GM19324 (cell line): ENCODE data around the gene SLC2A4.
"Not testable (repeated sequence)": the region's sequence is repeated elsewhere in the genome, so short reads cannot be mapped to it uniquely, and the experiment has no call there.

Experiments
- ATAC-seq: cut with Tn5 transposase; IDR thresholded peaks from one replicate; pipeline ENCODE4 v1.9.1; 2021; ENCODE audit warnings: mild to moderate bottlenecking, moderate library complexity; ENCODE audit not compliant: unreplicated experiment, low FRiP score

The SLC2A4 gene

GRCh38 chr17:7318121-7318860 lies 36.8 kb downstream of the SLC2A4 start:
- ATAC-seq: no peak

DNA sequence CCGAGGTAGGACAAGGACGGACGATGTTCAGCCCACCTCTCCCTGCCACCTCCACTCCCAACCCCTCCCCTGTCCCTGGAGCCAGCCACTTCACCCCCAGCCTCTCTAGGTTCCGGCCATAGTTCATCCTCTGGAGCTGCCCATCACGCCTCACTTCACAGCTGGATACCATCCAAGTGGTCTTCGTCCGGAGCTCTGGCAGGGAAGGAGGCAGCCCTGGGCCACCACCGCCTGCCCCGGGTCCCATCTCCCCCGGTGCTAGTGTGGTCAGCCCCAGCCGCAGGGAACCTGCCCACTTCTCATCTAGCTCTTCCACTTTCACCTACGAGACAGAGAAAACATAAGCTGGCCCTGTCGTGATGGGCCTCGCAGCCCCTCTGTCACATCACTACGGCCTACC lies 39.9 kb downstream of the SLC2A4 start:
- no peak for ATAC-seq

GRCh38 chr17:7322520-7323194 lies 41.1 kb downstream of the SLC2A4 start:
- ATAC-seq: no peak

DNA sequence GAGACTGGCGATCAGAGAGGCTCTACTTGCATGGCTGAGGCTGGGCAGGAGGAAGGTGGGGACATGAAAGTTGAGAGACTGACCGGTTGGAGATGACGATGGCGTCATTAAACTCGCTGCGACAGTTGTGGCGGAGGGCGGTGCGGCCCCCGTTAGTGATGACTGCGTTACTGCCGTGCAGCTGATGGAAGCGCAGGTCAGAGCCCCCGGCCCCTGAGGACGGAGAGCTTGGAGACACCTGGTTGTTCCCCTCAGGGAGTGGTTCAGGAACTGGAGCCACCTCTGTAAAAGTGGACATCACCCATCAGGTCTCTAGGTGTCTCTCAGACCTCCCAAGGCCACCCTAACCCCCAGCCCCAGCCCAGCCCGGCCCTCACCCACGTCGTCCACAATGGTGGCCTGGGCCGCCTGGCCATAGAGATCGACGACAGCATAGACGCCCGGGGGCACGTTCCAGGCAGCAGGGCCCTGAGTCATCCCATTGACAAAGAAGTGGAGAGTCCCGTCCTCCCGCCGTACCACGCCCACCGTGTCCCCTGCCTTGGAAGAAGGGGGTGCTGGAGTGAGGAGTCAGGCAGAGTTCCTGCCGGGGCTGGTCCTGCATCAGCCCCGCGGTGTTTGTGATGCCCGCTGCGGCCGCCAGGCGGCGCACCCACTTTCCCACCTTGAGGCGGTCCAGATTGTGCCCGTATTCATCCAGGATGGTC lies 42.4 kb downstream of the SLC2A4 start:
- no peak for ATAC-seq

DNA sequence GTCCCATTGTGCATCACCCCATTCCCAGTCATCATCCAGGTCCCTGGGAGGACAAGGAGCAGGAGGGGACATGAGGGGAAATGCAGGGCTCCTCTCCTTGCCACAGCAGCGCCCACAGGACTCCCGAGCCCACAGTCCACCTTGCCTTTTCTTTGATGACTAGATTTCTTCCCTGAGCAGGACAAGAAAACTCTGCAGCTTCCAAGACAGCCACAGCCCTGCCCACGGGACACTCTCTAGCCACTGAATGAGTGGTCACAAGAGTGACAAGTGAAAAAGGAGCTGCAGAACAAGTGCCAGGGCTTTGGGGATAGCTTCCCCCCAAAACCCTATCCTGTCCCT lies 42.9 kb downstream of the SLC2A4 start:
- ATAC-seq: no peak

- ATAC-seq: no peak
Observed at GRCh38 chr17:7325031-7325528, 43.6 kb downstream of the SLC2A4 start.

GRCh38 chr17:7326186-7326585 lies 44.7 kb downstream of the SLC2A4 start:
- no peak for ATAC-seq

GRCh38 chr17:7327056-7327455 lies 45.5 kb downstream of the SLC2A4 start:
- no peak for ATAC-seq

DNA sequence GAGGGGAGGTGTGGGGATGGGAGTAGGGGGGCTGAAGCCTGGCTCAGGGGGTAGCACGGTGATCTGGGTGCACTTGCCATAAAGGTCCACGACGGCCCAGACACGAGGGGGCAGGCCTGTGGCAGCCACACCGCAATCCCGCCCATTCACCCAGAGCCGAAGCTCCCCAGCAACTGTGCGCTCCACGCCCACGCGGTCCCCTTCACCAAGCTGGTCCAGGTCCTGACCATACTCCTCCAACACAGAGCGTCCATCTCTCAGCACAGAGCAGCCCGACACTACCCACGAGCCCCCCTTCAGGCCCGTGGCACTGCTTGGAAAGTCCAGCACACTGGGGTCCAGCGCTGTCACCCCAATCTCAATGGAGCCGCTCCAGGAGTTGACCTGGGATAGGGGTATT lies 46.0 kb downstream of the SLC2A4 start:
- ATAC-seq: no peak

GRCh38 chr17:7328009-7328408 lies 46.5 kb downstream of the SLC2A4 start:
- no peak for ATAC-seq

GRCh38 chr17:7328840-7329373 lies 47.4 kb downstream of the SLC2A4 start, which contains the start of gene NEURL4:
TSS of gene NEURL4 (minus strand) at chr17:7329335. CDS start at chr17:7329312, 23 bp downstream.
- ATAC-seq: peak; percentile 2

DNA sequence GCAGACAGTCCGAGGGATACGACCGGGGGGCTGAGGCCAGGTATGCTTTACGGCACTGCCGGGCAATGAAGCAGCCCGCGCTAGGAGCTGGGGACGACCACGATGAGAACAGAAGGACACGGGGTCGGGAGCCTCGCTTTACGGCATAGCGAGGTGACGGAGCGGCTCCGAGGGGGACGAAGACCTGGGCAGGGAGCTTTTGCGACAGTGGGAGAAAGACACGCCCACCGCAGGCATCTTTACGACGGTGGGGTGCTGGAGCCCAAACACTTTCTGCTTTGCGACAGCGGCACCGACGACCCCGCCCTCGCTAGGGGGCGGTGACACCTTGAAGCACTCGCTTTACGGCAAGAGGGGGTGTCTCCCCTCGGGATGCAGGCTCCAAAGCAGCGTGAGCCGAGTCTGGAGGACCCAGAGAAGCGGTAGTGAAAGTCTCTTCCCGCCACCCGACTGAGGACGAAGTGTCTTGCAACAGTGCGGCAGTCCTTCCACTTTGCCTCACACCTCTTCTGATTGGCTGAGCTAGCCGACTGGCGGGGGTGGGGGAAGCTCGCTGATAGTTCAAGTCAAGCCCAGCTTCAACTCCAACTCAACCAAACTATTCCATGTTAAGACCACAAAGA lies 48.0 kb downstream of the SLC2A4 start:
- peak; percentile 74 for ATAC-seq

DNA sequence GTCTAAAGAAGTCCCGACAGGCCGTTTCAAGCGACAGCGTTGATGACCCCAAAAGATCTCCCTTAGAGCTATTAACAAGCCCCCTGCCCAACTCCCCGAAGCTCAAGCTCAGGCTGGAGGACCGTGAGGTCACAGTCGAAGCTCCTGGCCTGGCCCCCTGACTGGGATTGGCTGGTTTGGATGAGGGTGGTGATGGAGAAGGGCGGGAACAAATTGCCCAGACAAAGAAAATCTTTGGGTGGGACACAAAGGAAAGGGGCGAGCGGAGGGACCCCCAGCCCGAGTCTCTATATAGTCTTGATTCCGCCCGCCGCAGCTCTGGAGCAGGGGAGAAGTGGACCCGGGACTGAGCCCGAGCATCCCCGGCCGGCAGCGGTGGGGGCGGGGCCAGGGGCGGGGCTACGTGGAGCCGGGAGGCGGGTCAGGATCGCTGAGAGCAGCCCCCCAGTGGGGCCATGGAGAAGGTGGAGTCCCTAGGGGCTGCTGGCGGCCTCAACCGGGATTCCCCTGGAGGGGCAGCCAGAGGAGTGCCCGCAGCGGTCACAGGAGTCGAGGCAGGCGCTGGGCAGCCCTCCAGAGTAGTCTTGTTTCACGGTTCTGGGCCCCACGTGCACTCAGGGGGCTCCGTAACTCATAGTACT lies 48.6 kb downstream of the SLC2A4 start:
- ATAC-seq: peak; percentile 39

- ATAC-seq: no peak
Observed at GRCh38 chr17:7330638-7331015, 49.1 kb downstream of the SLC2A4 start.

DNA sequence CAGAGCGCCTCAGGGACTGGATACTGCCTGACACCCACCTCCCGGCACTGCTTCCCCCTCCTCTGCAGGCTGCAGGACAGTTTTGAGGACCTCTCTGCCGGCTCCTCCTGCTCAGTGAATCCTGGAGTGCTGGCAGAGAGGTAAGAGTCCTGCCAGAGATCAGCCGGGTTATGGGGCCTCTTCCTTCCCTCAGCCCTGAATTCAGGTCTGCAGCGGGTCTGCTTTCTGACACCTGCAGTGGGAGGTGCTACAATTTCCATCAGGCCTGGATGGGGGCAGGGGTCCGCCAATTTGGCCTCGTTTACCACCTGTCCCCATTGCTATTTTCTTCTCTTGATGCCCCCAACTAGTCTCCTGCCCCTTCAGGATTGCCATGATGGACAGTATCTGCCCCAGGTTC lies 50.6 kb downstream of the SLC2A4 start:
- no peak for ATAC-seq

- not testable (repeated sequence) for ATAC-seq
Observed at GRCh38 chr17:7332600-7333069, 51.1 kb downstream of the SLC2A4 start.

GRCh38 chr17:7334938-7335538 lies 53.5 kb downstream of the SLC2A4 start:
- ATAC-seq: no peak

- not testable (repeated sequence) for ATAC-seq
Observed at GRCh38 chr17:7335765-7336164, 54.2 kb downstream of the SLC2A4 start.
